ENCODE measurements around the gene PCTP. TPM values are rescaled to one million over a fixed set of nuclear protein-coding genes. Genes with fewer than 3 reads are reported as not detected.

The PCTP gene
- polyA plus RNA-seq, 4 donors, result 27.7 to 34.6 (median 31.1) TPM

Other genes with a start within 250 kb of the PCTP start
- under 1 TPM in 2 of 4 donors, not detected in 2; 0.16 to 0.36 TPM for gene SMIM36, start 239.6 kb upstream of the PCTP start, polyA plus RNA-seq (ENCODE audit: insufficient read length in 4 of 4)
- 10 to 100 TPM; 66.1 to 73.6 (median 68.0) TPM for gene TMEM100, start 28.2 kb upstream of the PCTP start, polyA plus RNA-seq (ENCODE audit: insufficient read length in 4 of 4)

Measured in left renal cortex interstitium (tissue), 4 donors.